Measurements from ENCODE around the gene FXR1.
A peak's percentile ranks its signal among the peaks of the same experiment; 100 is the strongest.
"Not testable (repeated sequence)": the region's sequence is repeated elsewhere in the genome, so short reads cannot be mapped to it uniquely, and the experiment has no call there.

The FXR1 gene

DNA sequence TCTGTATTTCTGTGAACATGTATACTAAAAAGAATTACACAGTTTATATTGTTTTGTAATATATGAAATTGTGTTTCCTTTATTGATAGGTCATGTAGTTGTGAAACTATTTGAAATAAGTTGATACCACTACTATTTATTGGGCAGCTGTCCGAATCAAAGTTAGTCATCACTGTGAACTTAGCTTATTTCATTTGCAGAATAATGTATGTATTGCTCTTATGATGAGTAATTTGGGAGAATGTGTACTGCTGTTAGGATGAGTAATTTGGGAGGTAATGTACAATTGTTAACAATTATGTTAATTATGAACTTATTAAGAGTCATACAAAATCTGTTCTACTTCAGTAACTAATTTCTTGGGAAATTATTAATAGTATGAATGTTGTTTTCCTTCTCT, 22.2 kb downstream of the FXR1 start:
- peak; percentile 58 for DNase-seq (ENCODE audit: low read depth)

DNA sequence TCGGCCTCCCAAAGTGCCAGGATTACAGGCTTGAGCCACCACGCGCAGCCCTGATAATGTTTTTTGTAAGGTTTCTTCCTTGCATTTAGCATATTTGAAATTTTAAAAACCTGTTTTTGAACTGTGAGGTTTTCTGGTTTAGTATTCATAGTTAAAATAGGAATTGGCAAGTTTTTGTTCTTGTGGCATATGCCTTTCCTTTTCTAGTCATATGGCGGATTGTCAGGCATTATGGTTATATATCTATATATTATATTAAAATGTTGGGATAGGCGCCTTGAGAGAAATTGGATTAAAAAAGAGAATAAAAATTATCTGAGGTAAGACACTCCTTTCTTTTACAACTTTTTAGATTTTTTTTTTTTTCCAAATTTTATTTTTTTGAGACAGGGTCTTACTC, 28.4 kb downstream of the FXR1 start:
- no peak for DNase-seq (ENCODE audit: low read depth)

DNA sequence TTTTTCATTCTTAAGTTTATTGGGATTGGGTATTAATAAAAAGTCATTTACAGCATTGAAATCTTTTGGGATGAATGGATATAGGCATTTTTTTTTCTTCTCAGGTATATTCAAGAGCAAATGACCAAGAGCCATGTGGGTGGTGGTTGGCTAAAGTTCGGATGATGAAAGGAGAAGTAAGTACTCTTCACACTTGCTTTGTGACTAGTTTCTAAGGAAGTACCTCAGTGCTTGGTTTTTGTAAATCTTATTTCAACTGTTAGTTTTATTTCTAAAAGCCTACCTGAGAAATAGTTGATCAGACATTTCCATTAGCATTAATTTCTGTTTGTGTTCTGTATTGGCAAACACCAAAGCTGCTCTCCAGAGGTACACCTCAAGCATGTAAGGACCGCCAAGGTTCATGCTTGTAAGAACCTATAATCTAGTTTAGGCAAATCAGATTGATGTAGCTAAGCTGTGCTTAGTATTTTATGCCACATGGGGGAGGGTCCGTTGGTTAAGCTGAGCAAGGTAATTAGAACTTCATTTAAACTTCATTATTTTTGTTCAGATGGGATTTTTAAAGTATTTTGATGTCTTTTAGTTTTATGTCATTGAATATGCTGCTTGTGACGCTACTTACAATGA, 35.4 kb downstream of the FXR1 start:
- no peak for DNase-seq (ENCODE audit: low read depth)

DNA sequence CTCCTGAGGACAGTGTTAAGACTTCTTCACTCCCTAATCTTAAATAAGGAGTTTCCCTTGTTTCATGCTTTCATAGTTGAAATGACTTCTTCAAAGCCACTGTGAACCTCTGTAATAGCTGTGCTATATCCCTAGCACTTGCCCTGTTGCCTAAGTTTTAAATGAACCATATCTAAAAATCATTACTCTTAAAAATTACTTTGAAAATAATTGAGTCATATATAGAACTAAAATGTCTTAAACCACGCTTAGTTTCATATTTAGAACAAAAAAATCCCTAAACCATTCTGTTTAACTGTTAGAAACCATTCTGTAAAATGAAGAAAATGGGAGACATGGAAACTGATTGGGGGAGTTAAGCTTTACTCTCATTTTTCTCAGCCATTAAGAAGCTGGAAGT, 47.2 kb downstream of the FXR1 start:
- DNase-seq (ENCODE audit: low read depth), result no peak

DNA sequence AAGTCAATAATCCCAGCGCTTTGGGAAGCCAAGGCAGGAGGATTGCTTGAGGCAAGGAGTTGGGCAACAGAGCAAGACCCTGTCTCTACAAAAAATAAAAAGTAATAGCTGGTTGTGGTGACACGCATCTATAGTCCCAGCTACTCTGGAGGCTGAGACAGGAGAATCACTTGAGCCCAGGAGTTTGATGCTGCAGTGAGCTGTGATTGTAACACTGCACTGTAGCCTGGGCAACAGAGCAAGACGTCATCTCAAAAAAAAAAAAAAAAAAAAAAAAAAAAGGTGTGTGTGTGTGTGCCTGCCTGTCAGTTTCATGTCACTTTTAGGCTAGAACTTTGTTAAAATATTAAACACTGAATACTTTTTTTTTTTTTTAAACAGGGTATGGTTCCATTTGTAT, 48.6 kb downstream of the FXR1 start:
- DNase-seq (ENCODE audit: low read depth), result no peak

DNA sequence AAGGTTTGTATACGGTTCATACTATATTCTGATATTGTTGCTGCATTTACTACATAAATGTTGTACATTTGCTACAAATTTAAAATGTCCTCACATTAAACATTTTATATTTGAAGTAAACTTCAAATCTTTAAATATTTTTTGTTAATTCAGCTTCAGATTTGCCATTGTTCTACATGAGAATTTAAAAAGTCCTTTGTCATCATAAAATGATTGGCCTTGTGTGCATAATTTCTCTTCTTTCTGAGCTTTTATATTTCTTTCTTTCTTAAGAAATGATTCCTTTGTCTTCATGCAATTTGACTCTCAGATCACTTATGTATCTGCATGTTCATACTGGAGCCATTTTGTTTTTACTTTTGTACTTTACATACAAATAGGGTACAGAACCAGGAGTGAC, 49.1 kb downstream of the FXR1 start:
- no peak for DNase-seq (ENCODE audit: low read depth)

DNA sequence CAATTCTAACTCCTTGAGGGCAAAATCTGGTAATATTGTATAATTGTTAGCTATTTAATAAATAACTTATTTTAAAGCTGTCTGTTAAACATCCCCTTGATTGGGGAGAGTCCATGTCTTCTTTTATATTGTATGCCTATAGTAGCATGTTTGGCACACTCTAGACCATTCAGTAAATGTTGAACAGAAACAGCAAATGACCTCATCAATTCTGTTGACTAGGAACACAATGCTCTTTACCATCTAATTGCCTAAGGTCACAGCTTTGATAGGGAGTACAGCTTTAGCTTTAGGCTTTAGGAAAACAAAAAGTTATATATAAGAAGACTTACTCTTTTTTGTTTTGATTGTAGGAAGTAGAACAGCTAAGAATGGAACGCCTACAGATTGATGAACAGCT, 50.1 kb downstream of the FXR1 start:
- DNase-seq (ENCODE audit: low read depth), result no peak

DNA sequence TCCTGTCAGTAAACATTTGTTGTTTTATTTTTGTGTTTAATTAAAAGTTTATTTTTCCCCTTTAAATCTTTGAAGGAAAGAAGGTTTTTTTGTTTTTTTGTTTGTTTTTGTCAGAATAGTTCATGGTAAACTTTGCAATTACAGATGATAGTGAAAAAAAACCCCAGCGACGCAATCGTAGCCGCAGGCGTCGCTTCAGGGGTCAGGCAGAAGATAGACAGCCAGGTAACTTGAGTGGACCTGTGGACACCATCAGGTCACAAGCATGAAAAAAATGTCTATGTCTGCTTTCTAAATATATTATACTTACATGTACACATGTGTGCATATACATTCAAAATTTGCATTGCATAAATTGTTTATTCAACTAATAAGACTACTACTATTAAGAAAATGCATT, 58.5 kb downstream of the FXR1 start:
- DNase-seq (ENCODE audit: low read depth), result no peak

DNA sequence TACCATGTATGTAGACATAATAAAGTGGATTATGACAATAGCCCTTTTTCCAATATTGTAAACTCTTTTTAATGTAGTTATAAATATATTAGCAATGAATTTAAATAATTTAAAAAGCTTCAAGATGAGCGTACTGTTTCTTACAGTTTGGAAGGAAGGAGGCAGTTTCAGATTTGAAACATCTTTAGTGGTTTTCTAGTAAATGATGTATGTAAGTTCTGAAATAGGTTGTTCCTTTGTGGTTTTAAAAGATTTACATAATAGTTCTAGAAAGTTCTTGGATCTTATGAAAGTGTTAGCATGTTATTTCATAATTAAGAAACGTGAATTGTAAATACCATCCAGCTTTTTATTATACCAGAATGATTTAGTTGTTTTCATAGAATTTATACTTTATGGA, 61.1 kb downstream of the FXR1 start:
- DNase-seq (ENCODE audit: low read depth), result no peak

DNA sequence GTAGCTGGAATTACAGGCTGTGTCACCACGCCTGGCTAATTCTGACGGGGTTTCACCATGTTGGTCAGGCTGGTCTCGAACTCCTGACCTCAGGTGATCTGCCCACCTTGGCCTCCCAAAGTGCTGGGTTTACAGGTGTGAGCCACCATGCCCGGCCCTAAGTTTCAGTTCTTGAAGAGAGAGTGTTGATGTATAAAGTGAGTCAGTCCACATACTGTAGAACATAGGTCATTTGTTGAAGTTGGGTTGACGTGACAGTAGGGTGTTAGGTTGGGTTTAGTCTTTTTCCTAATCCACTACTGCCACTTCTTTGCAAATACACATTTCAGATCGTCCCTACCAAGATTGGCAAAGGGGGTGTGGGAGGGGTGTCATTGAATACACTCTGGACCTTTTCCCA, 61.8 kb downstream of the FXR1 start:
- no peak for DNase-seq (ENCODE audit: low read depth)

DNA sequence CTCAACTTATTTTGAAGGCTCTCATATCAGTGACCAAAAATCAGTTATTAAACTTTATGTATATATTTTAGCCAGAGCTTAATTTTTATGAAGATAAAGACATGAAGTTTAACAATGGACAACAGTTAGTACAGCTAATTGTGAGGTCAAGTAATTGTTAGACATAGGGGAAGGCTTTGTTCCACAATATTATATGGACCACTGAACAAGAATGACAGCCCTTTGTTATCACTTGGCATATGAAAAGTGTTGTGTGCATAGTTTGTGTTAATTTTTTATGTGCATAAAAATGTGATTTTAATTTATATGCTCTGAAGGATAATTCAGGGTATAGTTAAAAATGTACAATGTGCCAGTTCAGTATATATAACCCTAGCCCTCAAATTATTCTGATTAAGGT, 65.0 kb downstream of the FXR1 start:
- DNase-seq (ENCODE audit: low read depth), result no peak

DNA sequence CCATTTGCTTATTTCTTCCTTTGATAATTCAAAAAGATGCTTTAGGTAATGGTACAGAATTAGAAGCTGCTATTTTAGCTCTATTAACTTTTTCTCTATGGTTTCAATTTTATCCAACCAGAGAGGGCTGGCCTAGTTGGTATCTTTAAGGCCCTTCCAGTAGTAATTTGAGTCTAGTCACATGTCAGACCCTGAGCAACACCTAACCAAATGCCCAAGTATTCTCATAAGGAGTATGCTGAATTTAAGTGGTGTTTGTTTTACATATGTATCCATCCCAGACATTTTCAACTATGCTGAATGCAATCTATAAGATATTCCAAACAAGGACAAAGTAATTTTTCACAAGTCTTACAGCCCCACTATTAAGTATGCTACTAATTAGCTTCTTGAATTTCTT, 67.5 kb downstream of the FXR1 start:
- no peak for DNase-seq (ENCODE audit: low read depth)

DNA sequence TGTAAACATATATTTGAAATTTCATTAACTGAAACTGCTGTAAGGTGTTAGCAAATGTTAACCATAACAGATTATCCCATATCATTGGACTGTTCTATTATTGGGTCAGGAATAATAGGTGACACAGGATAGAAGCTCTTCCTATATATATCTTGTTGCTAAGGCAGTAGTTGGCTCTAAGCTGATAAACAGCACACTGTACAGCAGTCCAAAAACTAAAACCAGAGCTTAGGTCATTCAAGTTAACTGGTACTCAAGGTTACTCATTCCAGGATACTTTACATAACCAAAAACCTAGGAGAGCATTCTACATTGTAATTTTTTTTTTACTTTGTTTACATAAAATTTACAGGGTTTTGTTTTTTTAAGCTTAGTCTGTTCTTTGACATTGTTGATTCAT, 68.1 kb downstream of the FXR1 start:
- no peak for DNase-seq (ENCODE audit: low read depth)

DNA sequence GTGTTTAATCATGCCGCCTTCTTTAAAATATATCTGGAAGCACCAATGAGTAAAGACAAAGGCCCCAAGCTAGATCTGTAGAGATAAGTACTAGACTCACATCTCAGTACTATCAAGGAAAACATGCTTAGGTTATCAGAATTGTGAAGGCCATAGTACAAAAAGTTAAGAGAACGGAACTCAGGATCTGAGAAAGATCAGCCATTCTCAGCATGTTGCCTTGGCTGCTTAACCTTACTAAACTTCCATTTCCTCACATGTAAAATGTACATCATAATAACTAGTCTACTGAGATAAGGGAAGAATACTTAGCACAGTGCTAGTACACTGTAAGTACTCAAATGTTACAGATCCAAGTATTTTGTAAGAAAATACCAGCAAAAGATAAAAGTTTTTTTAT, 69.4 kb downstream of the FXR1 start:
- no peak for DNase-seq (ENCODE audit: low read depth)

DNA sequence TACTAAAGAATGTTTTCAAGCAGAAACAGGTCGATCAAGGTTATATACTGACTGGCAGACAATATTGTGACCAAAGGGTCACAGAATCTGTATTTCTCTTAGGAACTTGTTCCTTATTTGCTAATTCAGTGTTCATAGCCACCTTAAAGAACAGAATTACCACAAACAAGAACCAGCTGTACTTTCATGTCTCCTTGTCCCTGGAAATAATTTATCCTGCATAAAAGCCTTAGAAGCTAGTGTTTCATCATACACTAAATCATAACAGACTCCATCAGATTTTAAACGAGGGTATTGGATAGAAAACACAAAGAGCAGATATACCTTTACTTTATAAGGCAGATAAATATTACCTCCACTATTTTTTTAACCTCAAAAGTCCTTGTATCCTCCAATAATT, 70.7 kb downstream of the FXR1 start:
- no peak for DNase-seq (ENCODE audit: low read depth)

DNA sequence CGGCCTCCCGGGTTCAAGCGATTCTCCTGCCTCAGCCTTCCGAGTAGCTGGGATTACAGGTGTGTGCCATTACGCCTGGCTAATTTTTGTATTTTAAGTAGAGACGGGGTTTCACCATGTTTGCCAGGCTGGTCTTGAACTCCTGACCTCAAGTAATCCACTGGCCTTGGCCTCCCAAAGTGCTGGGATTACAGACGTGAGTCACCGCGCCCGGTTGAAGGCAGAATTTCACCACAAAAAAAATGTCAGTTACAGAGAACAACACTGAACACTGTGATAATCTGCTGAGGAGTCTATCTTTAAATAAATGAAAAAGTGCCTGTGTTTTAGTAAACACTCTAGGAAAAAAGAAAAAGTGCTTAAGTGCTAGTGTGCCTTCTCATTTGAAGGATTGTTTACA, 73.9 kb downstream of the FXR1 start:
- not testable (repeated sequence) for DNase-seq (ENCODE audit: low read depth)

DNA sequence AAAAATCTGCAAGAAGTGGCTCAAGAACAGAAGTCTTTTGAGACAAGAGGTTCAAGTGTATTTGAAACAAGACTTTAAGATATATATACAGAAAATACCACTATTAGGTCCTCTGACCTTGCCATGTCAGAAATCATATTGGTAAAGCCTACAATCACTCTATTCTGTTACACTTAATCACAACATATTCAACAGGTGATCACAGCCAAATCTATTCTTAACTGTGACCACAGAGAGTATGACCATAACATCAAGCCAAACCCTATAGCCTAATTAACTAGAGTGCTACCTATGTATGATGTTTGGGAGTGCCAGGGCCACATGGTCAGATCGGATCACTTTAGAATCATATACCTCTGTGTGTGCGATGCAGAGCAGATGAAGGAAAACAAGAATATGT, 74.9 kb downstream of the FXR1 start:
- DNase-seq (ENCODE audit: low read depth), result no peak

DNA sequence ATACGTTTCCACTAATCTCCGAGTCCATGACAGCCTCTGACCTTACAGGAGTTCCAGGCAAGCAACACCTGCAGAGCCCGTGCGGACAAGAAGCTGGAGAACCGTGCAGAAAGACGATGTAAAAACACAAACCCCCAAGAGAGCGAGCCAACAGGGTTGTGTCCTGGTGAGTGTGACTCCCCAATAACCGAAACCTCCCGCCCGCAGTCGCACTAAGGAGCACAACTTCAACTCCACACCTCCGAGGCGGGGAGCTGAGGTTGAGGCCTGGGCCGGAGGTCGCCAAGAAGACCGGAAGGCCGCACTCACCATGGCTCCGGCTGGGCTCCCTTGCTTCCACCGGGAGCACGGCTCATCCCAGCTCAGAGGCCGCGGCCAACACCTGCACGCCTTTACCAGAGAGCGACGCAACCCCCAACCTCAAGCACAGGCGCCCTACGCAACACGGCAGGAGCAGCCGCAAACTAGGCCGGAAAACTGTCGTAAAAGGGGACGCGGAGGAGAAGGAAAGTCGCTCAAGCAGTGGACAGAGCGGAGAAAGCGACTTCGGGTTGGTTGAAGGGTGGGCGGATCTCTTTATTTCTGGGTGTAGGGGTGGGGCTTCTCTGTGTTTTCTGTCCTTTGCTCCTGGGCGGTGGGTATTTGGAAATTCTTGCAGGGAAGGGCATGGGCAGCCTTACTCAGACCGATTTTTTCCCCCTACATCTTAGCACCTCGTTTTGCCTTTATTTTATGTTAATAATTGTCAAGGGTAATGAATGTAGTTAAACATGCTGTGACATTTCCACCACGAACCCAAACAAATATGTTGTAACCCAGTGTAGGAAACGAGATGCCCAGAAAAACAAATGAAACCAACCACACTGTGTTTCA, 77.1 kb downstream of the FXR1 start, which contains the start of gene DNAJC19:
DNAJC19 (minus strand) TSS at position 446 of the 873 bp plus-strand sequence; CDS start at position 312, 134 bp downstream.
- DNase-seq (ENCODE audit: low read depth), result peak; percentile 98

DNA sequence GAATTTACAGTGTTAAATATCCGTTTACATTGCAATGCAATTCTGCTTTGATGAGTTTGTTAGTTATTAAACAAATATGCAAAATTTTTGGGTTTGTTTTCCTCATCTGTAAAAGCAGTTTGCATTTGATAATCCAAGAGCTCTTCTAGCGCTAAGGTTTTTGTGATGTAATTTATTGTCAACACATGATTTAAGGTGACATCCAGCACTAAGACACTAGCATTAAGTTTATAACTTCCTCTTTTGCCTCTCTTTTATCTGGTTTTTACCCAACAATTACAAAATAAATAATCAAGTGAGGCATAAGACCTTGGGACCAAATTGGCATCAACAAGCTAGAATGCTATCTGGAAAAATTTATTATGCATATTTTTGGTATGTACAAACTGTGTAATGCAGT, 78.0 kb downstream of the FXR1 start:
- no peak for DNase-seq (ENCODE audit: low read depth)

DNA sequence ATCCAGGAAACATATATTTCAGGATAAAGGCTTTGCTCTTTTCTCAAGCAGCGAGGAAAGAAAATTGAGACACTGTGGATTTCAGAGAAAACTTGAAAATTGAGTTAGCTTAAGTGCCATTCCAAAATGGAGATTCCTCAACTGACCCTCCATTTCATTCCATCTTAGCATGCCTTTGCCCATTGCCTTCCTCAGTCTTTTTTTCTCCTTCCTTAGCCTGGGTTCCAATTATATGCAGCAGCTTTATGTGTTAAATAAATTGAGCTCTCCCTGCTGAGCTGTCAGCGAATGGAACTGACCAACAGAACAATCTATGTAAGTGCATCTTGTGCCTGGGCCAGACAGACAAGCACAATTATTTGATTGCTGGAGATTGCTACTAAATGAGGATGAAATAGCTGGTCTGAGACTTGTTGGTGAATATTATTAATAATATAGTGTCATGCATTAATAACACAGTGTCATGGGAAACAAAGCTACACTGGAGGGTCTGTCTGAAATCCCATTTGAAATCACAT, 84.0 kb downstream of the FXR1 start:
- no peak for DNase-seq (ENCODE audit: low read depth)

DNA sequence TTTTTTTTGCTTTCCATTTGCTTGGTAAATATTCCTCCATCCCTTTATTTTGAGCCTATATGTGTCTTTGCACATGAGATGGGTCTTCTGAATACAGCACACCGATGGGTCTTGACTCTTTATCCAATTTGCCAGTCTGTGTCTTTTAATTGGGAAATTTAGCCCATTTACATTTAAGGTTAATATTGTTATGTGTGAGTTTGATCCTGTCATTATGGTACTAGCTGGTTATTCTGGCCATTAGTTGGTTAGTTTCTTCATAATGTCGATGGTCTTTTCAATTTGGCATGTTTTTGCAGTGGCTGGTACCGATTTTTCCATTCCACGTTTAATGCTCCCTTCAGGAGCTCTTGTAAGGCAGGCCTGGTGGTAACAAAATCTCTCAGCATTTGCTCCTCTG, 89.9 kb downstream of the FXR1 start:
- not testable (repeated sequence) for DNase-seq (ENCODE audit: low read depth)

DNA sequence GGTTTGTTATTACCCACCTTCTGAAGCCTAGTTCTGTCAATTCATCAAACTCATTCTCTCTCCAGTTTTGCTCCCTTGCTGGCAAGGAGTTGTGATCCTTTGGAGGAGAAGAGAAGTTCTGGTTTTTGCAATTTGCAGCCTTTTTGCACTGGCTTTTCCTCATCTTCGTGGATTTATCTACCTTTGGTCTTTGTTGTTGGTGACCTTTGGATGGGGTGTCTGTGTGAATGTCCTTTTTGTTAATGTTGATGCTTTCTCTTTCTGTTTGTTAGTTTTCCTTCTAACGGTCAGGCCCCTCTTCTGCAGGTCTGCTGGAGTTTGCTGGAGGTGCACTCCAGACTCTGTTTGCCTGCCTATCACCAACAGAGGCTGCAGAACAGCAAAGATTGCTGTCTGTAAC, 91.0 kb downstream of the FXR1 start:
- not testable (repeated sequence) for DNase-seq (ENCODE audit: low read depth)

DNA sequence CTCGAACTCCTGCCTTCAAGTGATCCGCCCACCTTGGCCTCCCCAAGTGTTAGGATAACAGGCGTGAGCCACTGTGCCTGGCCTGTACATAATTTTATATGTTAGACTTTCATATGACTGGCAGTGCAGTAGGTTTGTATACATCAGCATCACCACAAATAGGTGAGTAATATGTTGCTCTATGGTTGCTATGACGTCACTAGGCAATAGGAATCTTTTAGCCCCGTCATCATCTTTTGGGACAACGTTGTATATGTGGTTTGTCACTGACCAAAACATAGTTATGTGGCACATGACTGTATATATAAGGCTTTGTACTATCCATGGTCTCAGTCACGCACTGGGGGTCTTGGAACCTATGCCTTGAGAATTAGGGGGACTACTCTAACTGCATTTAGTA, 94.1 kb downstream of the FXR1 start:
- DNase-seq (ENCODE audit: low read depth), result peak; percentile 29

DNA sequence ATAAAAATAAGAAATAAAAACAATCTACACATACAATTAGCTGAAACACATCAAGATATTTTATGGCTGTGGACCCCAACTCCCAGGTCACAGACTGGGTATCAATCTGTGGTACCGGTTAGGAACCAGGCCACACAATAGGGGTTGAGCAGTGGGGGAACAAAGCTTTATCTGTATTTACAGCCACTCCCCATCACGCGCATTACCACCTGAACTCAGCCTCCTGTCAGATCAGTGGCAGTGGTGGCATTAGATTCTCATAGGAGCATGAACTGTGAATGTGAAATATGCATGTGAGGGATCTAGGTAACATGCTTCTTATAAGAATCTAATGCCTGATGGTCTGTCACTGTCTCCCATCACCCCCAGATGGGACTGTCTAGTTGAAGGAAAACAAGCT, 94.8 kb downstream of the FXR1 start:
- DNase-seq (ENCODE audit: low read depth), result no peak
